Neural cell (in vitro differentiated cells): ENCODE measurements around the gene SH3TC2. TPM values are rescaled to one million over a fixed set of nuclear protein-coding genes. Genes with fewer than 3 reads are reported as not detected.

Experiments used
- H2AFZ ChIP-seq: fragments of 200-600, 300-800 bp; sonication (generic), shearing (Covaris generic); 2 replicates; pipeline ENCODE4 v1.6.0; 2014; ENCODE audit warnings: low read depth, mild to moderate bottlenecking, antibody characterized with exemption, low read length, moderate library complexity
- H3F3A ChIP-seq: fragments of 200-600 bp; shearing (Covaris generic); 2 replicates; pipeline ENCODE4 v1.6.1; 2016; ENCODE audit warnings: mild to moderate bottlenecking, moderate library complexity, mixed read lengths, antibody characterized with exemption, low read length; ENCODE audit not compliant: insufficient read depth, poor library complexity, severe bottlenecking
- H3K27ac ChIP-seq: fragments of 200-600, 300-800 bp; sonication (generic), shearing (Covaris generic); 2 replicates; pipeline ENCODE4 v1.5.1; 2014; ENCODE audit warnings: mild to moderate bottlenecking, low read length, moderate library complexity
- H3K27me3 ChIP-seq: fragments of 300-800, 200-600 bp; sonication (generic), shearing (Covaris generic); 2 replicates; pipeline ENCODE4 v1.6.0; 2014; ENCODE audit warnings: mild to moderate bottlenecking, low read depth, low read length, moderate library complexity; ENCODE audit not compliant: insufficient read depth
- H3K36me3 ChIP-seq: fragments of 300-800, 200-600 bp; sonication (generic), shearing (Covaris generic); 2 replicates; pipeline ENCODE4 v1.5.1; 2014; ENCODE audit warnings: mild to moderate bottlenecking, antibody characterized with exemption, low read length, moderate library complexity; ENCODE audit not compliant: insufficient read depth
- H3K4me2 ChIP-seq: fragments of 300-800, 200-600 bp; sonication (generic), shearing (Covaris generic); 2 replicates; pipeline ENCODE4 v1.6.0; 2014; ENCODE audit warnings: mild to moderate bottlenecking, low read length
- H3K4me3 ChIP-seq: fragments of 300-800, 200-600 bp; sonication (generic), shearing (Covaris generic); 2 replicates; pipeline ENCODE4 v1.5.1; 2014; ENCODE audit warnings: mild to moderate bottlenecking, low read length, moderate library complexity
- H3K79me2 ChIP-seq: fragments of 200-600 bp; shearing (Covaris generic); replicated peaks from 2 replicates; pipeline ENCODE4 v1.6.0; 2014; ENCODE audit warnings: mild to moderate bottlenecking, low read length, moderate library complexity; ENCODE audit not compliant: insufficient read depth
- H3K9ac ChIP-seq: fragments of 300-800, 200-600 bp; sonication (generic), shearing (Covaris generic); 2 replicates; pipeline ENCODE4 v1.6.1; 2016; ENCODE audit warnings: mild to moderate bottlenecking, low read length, mixed read lengths
- H3K9me2 ChIP-seq: fragments of 200-600 bp; shearing (Covaris generic); 2 replicates; pipeline ENCODE4 v1.6.1; 2016; ENCODE audit warnings: mild to moderate bottlenecking, low read length, mixed read lengths; ENCODE audit not compliant: insufficient read depth
- H3K9me3 ChIP-seq: fragments of 200-600, 300-800 bp; sonication (generic), shearing (Covaris generic); 2 replicates; pipeline ENCODE4 v1.6.1; 2016; ENCODE audit warnings: mild to moderate bottlenecking, mixed run types, low read length, moderate library complexity, mixed read lengths
- H4K20me1 ChIP-seq: fragments of 200-600 bp; shearing (Covaris generic); 2 replicates; pipeline ENCODE4 v1.6.1; 2016; ENCODE audit warnings: mild to moderate bottlenecking, mixed run types; ENCODE audit not compliant: insufficient read depth
- EP300 ChIP-seq: fragments of 450-650 bp; conservative IDR thresholded peaks from 2 replicates; pipeline ENCODE4 v1.6.1; 2014; ENCODE audit warnings: antibody characterized with exemption, mild to moderate bottlenecking, moderate library complexity; ENCODE audit not compliant: poor library complexity, severe bottlenecking
- EZH2 ChIP-seq: fragments of 200-600, 300-800 bp; shearing (Covaris generic), sonication (generic); IDR thresholded peaks from 2 replicates; pipeline ENCODE4 v1.6.1; 2014; ENCODE audit warnings: antibody characterized with exemption, low read length, borderline replicate concordance, mild to moderate bottlenecking; ENCODE audit not compliant: insufficient read depth, poor library complexity, severe bottlenecking
- POLR2AphosphoS5 ChIP-seq: IDR thresholded peaks from 2 replicates; pipeline ENCODE4 v1.6.1; 2012
- TAF1 ChIP-seq: IDR thresholded peaks from 2 replicates; pipeline ENCODE4 v1.6.1; 2012; ENCODE audit warnings: low read depth
- polyA plus RNA-seq: library from polyadenylated mRNA; depleted of rRNA; stranded (reverse); fragments of >200 nt; gene quantifications from 2 replicates; pipeline ENCODE4 v1.2.3, GENCODE V29; 2014
- small RNA-seq, 3 experiments: library from RNA; depleted of rRNA; stranded (forward); fragments of <200 nt; gene quantifications; one replicate each; pipeline ENCODE3, GENCODE V24; 2012
- TF ChIP-seq, protein P1 (sequence below): IDR thresholded peaks from 2 replicates; pipeline ENCODE4 v1.6.1; 2012; ENCODE audit warnings: borderline replicate concordance
- TF ChIP-seq, protein P2 (sequence below): fragments of 450-650 bp; IDR thresholded peaks from 2 replicates; pipeline ENCODE4 v1.5.1; 2014; ENCODE audit warnings: antibody characterized with exemption, mild to moderate bottlenecking, moderate library complexity; ENCODE audit not compliant: poor library complexity, severe bottlenecking

SH3TC2 gene
- polyA plus RNA-seq, 1 donor from 2014 or later: not detected

DNA sequence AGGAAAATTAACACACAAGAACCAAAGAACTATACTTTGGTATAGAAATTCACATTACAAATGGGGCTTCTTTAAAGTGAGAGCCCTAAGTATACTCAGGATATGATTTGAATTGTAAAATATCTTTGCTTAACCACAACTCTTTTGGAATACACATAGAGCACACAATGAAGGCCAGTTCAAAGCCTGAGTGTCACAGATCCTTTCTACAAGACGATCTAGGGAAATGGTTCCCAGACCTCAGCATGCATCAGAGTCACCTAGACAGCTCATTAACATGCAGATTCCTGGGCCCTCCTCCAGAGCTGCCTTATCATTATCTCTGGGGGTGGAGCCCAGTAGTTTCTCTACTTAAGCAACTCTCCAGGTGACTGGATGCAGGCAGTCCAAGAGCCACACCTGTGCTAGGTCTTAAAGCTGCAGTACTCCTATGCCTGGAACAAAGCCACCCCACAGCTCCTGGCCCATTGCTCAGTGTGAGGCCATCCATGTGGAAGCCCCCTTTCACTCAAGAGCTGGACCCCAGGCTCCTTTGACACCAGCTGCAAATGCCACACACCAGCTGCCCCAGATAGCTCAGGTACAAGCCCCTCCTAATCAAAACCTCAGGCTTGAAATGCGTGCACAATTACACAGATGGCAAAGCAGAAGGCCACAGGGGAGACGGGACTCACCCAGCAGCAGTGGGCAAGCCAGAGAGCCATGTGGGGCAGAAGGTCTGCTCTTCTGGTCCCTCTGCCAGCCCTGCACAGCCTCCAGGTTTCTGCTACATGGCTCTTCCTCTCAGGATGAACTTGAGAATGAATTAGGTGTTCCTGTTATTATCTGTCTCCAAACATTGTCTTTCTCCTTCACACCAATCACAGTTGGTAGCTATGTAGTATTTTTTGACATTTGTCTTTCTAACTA is 106.1 kb downstream of the SH3TC2 start:
- no peak overlapping the region for H3K27ac ChIP-seq

More for the DNA sequence above, 106.1 kb downstream of the SH3TC2 start:
- Histone ChIP-seq H3F3A (no peaks in the 10 kb centered on the region), H3K36me3 (no peaks in the 10 kb centered on the region), H3K9me3 (no peaks in the 10 kb centered on the region), H3K27me3 (no peaks in the 10 kb centered on the region), H3K9ac (no peak overlapping the region), H4K20me1 (no peaks in the 10 kb centered on the region), H3K9me2 (no peaks in the 10 kb centered on the region), H3K79me2 (no peaks in the 10 kb centered on the region), H3K4me2 (no peak overlapping the region), H2AFZ (no peak overlapping the region), H3K4me3 (no peak overlapping the region)
- TF ChIP-seq EZH2: no peak
- TF ChIP-seq, protein P1, sequence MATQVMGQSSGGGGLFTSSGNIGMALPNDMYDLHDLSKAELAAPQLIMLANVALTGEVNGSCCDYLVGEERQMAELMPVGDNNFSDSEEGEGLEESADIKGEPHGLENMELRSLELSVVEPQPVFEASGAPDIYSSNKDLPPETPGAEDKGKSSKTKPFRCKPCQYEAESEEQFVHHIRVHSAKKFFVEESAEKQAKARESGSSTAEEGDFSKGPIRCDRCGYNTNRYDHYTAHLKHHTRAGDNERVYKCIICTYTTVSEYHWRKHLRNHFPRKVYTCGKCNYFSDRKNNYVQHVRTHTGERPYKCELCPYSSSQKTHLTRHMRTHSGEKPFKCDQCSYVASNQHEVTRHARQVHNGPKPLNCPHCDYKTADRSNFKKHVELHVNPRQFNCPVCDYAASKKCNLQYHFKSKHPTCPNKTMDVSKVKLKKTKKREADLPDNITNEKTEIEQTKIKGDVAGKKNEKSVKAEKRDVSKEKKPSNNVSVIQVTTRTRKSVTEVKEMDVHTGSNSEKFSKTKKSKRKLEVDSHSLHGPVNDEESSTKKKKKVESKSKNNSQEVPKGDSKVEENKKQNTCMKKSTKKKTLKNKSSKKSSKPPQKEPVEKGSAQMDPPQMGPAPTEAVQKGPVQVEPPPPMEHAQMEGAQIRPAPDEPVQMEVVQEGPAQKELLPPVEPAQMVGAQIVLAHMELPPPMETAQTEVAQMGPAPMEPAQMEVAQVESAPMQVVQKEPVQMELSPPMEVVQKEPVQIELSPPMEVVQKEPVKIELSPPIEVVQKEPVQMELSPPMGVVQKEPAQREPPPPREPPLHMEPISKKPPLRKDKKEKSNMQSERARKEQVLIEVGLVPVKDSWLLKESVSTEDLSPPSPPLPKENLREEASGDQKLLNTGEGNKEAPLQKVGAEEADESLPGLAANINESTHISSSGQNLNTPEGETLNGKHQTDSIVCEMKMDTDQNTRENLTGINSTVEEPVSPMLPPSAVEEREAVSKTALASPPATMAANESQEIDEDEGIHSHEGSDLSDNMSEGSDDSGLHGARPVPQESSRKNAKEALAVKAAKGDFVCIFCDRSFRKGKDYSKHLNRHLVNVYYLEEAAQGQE: no peak
- no peak for TF ChIP-seq POLR2AphosphoS5
- TF ChIP-seq TAF1: no peak
- TF ChIP-seq, protein P2, sequence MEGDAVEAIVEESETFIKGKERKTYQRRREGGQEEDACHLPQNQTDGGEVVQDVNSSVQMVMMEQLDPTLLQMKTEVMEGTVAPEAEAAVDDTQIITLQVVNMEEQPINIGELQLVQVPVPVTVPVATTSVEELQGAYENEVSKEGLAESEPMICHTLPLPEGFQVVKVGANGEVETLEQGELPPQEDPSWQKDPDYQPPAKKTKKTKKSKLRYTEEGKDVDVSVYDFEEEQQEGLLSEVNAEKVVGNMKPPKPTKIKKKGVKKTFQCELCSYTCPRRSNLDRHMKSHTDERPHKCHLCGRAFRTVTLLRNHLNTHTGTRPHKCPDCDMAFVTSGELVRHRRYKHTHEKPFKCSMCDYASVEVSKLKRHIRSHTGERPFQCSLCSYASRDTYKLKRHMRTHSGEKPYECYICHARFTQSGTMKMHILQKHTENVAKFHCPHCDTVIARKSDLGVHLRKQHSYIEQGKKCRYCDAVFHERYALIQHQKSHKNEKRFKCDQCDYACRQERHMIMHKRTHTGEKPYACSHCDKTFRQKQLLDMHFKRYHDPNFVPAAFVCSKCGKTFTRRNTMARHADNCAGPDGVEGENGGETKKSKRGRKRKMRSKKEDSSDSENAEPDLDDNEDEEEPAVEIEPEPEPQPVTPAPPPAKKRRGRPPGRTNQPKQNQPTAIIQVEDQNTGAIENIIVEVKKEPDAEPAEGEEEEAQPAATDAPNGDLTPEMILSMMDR: no peak
- TF ChIP-seq EP300: no peak

Small RNAs within 50 kb of the gene (small RNA-seq; reads per million reads assigned to genes)
- gene MIR584 (0 to 0.07 (median 0) reads per million in 3 experiments), gene RNU6-732P (0 reads per million in 3 experiments)

Other genes starting within 250 kb of the SH3TC2 start
- gene ADRB2, start 236.5 kb downstream of the SH3TC2 start, polyA plus RNA-seq: not detected in 2 replicates
- gene ABLIM3, start 78.4 kb upstream of the SH3TC2 start, polyA plus RNA-seq: 15.3 and 17.7 TPM in 2 replicates
- not detected in 2 replicates for gene AFAP1L1, start 208.8 kb upstream of the SH3TC2 start, polyA plus RNA-seq